ENCODE results near the gene SUPT3H.
"Not testable (repeated sequence)": the region's sequence is repeated elsewhere in the genome, so short reads cannot be mapped to it uniquely, and the experiment has no call there.

The SUPT3H gene

DNA sequence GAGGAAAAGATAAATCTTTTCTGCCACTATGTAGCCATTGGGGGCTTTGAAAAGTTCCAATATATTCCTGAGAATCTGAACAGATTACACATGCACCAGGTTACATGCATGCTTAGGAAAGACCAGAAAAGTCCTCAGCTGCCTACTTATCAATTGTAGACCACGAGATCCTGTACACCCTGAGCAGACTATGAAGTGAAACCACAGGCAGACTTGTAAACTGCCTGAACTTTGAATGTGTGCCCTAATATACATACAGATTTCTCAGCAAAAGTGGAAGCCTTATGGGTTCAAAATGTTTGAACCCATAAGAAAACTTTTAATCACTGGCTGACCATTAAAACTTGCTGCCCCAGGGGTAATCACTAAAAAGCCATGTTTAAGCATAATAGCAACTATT lies 323.1 kb downstream of the SUPT3H start:
- DNase-seq (ENCODE audit: low read depth), result no peak

DNA sequence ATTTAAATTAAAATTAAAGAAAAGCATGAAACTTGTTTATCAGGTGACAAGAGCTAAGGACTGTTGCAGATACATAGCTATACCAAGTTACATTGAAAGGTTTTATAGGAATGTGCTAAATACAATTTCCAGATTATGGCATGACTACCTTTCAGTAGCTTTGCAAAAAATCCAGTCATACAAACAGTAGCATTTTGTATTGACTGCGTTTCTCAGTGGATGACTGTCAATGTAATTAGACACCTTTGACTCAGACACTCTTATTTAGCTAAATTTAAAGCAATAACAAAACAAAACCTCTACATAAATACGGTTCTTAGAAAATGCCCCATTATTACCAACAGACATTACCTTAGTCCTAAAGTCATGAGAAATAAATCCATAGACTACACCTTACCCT lies 325.4 kb downstream of the SUPT3H start:
- no peak for DNase-seq (ENCODE audit: low read depth)

DNA sequence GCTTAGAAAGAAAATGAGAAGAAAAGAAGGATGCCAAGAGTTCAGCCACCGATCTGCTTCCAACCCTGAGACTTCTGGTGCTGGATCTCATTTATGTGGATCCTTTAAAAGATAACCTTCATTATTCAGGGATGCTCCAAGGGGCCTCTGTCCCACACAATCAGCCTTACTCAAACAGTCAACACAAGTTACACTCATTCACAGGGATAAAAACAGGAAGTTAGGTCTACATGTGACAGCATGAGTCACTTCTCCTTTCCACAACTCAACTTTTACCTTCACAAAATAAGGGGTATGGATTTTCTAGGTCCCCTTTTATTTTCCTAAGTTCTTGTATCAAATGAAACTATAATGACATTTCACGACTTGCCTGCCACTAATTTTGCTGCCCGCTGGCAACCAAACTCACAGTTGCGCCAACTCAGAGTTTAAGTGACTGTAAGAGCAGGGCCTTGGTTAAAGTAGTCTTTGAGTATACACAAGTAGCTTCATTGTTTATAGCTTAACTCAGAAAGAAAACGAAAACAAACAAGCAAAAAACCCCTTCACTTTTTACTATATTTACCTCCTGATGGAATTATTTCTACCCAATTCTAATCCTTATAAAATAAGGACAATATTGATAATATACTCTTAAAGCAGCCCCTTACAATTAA lies 328.4 kb downstream of the SUPT3H start:
- DNase-seq (ENCODE audit: low read depth), result no peak

DNA sequence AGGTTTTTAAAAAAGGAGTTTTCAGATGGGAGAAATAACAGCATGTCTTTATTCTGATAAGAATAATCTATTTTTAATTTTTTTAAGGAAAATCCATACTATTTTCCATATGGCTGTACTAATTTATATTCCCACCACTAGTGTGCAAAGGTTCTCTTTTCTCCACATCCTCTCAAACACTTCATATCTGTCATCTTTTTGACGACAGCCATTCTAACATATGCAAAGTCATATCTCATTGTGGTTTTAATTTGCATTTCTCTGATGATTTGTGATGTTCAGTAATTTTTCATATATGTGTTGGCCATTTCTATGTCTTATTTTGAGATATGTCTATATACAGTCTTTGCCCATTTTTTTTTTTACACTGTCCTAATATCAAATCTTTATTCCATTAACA lies 330.2 kb downstream of the SUPT3H start:
- DNase-seq (ENCODE audit: low read depth), result no peak

DNA sequence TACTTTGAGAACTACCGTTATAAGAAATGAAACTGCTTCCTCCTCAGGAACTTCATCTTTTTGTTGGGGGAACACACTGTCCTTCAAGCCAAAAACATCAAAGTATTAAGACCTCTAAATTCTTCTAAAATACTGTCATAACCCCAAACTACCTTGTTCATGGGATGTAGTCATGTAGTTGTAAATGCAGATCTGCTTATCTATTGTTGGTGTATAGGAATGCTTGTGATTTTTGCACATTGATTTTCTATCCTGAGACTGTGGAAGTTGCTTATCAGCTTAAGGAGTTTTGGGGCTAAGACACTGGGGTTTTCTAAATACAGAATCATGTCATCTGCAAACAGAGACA lies 332.5 kb downstream of the SUPT3H start:
- no peak for DNase-seq (ENCODE audit: low read depth)

DNA sequence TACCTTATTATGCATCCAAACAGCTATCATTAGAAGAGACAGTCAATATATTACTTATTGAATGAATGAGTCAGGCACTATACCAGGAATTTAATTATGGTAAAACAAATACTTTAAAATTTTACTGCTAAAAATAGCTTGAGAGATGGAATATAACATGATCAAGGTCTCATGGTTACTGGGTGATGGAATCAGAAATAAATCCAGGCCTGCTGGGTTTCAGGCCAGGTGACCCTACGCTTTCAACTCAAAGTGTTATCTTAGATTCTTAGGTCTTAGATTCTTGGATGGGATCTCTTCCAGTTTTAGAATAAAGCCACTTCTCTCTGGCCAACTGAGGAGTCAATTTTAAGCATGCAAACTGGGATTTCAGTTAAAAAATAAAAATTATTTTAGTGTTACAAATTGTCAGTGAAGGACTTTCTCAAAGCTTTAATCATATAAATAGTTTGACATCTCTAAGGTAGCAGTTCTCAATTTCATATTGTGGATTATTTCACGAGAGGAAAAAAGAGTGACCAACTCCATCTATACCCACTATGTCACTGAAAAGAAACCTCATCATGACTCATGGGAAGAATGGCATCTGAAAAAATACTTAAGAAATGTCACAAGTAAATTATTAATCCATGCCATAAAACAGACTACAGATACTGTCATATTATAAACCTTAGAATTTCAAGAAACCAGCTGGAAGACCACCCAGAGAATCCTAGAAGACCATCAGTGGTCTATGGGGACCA lies 333.1 kb downstream of the SUPT3H start:
- DNase-seq (ENCODE audit: low read depth), result no peak

DNA sequence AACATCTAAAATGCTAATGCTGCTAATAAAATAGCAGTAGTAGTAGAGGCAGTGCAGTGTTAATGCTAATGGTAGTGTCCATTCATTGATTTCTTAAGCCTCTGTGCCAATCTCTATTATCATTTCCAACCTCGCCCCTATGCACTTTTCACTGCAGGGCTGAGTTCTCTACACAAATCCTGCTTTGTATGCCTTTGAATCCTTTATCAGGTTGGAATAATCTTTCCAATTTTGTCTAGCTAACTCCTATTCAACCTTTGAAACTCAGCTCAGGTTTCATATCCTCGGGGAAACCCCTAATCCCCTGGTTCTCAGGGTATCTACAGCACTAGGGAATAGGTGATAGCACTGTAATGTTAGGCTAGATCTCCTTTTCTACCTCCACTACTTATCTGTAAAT lies 333.6 kb downstream of the SUPT3H start:
- no peak for DNase-seq (ENCODE audit: low read depth)

DNA sequence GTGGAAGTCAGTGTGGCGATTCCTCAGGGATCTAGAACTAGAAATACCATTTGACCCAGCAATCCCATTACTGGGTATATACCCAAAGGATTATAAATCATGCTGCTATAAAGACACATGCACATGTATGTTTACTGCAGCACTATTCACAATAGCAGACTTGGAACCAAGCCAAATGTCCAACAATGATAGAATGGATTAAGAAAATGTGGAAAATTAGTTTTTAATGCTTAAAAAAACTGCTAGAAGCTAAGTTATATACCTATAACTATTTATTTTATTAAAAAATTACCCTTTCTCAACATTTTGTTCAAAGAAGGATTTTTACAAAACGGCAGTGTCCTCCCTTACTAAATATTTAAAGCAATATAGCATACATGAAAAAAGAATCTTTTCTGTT lies 335.1 kb downstream of the SUPT3H start:
- not testable (repeated sequence) for DNase-seq (ENCODE audit: low read depth)

DNA sequence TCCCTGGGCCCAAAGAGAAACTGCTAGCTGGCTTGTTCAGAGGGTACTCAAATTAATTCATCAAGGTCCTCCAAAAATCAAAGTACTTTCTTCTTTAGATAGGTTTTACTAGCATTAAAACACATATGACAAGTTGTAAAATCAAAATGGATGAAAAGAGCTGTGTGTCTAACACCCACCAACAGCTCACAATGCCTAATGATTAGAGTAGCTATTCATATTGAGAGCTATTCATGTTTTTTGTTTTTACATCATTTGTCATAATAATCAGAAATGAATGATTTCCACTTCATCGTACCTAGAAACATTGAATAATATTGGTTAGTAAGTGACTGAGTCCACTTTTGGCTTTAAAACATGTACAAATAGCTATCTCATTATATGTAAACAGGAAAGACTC lies 339.5 kb downstream of the SUPT3H start:
- no peak for DNase-seq (ENCODE audit: low read depth)

DNA sequence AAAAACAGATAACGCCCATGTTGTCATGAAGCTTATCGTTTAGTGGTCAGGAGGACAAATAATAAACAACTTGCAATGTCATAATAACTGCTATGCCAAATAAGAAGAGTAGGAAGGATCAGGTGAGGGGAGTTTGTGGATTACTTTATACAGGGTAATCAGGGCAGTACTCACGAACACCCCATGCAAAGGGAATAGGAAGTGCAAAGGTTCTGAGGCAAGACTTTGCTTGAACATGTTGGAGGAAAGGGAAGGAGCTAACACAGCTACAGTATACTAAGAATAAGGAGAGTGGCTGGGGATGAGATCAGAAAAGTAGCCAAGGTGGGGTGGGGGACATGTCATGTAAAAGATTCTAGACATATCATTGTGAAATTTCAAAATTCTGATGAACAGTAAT lies 341.6 kb downstream of the SUPT3H start:
- no peak for DNase-seq (ENCODE audit: low read depth)

DNA sequence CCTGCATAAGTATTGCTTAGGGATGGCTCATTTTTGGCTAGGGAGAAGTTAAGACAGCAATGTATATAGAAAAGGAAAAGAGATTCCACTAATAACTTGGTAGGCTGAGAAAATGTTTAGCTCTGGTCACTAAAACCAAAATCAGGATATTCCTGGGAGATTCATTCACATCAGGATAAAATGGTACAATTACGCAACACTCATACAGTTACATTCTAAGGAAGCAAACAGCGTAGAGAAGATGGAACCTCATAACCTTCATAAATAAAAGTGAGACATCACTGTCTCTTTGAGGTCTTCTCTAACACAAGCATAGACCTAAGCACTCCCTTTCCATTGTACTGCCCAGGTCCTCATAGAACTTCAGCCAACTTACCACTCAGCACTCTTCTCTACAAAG lies 345.3 kb downstream of the SUPT3H start:
- no peak for DNase-seq (ENCODE audit: low read depth)

DNA sequence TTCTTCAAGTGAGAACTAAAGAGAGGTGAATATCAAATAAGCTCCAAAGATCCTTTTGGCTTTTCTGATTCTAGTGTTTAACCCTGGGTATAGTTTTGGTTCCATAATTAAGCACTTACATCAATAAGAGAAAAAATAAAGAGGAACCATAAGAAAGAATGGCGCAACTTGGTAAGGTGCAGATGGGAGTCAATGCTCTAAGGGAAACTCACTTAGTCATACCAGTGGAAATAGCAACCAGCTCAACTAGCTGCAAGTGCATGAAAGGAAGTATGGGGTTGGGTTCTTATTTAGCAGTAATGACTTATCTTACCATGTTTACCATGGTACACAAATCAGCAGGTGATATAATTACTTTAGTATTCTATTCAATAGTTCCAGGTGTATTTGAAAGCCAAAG lies 346.1 kb downstream of the SUPT3H start:
- DNase-seq (ENCODE audit: low read depth), result no peak

DNA sequence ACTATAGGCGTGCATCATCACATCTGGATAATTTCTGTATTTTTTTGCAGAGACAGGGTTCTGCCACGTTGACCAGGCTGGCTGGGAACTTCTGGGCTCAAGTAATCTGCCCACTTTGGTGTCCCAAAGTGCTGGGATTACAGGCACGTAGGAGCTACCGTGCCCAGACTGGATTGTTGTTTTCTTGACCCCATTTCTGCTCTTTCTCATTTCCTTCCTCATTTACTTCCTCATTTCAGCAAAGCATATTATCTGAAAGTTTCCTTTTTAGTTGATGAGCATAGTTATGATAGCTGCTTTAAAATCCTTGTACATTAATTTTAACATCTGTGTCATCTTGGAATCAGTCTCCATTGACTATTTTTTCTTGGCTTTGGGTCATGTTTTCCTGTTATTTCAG lies 350.6 kb downstream of the SUPT3H start:
- no peak for DNase-seq (ENCODE audit: low read depth)

DNA sequence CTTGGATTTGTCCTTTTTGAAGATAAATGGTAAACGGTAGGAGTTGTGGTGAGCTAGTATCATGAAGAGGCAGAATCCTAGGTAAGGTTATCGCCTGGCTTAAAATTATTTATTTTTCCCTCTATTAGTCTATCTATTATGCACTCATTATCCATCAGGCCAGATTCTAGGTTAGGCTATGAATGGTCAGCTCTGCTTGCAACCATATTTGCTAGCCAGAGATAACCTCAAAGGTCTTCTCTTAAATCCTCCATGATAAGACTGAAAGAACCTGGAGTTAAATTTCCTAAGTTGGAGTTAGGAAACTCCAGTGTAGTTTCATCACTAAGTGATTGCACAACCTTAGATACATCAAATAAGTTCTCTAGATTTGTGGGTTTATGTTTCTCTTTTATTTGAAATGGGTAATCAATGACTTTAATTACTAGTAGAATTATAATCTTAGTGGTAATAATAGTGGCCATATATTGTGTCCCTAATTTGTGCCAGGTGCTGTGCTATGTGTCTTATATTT lies 351.7 kb downstream of the SUPT3H start:
- DNase-seq (ENCODE audit: low read depth), result no peak

DNA sequence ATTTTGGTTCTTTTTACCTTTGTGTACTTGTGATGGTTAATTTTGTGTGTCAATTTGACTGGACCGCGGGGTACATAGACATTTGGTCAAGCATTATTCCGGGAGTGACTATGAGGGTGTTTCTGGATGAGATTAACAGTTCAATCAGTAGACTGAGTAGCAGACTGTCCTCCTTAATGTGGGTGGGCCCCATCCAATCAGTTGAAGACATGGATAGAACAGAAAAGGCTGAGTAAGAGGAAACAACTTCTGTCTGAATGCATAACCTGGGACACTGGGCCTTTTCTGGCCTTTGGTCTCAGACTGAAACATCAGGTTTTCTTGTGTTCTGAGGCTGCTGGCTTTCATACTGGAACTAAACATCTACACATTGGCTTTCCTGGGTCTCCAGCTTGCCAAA lies 353.1 kb downstream of the SUPT3H start:
- DNase-seq (ENCODE audit: low read depth), result no peak

DNA sequence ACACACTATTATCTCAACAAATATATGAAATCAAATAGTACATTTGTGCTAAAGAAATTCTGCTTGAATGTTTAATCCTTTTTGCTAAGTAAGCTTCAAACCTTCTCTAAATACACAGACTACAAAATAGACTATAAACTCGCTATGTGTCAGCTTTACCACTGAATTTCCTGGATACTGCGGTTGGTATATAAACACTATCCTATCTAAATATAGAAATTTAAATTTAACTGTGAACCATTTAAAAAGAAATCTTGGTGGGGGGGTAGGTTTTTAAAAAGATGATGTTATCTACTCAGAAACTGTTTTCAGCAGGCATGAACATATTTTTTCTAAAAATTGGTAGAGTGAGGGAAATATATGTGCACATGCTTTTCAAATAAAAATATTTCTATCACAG lies 356.1 kb downstream of the SUPT3H start:
- DNase-seq (ENCODE audit: low read depth), result no peak

DNA sequence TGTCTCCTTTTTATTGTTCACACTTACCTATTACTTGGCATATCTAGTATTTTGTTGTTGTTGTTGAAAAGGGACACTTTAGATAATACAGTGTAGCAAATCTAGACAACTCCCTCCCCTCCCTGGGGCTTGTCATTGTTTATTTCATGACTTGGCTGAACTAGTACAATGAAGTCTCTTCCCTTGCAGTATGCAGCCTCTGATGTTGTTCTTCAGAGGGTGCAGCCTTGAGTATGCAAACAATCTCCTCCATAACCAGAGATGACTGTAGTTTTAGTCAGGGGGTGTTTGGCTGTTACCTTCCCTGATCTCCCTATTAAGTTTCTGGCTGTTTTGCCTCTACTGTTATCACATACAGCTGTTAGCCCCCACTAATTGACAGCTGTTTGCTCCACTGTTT lies 365.0 kb downstream of the SUPT3H start:
- DNase-seq (ENCODE audit: low read depth), result no peak

DNA sequence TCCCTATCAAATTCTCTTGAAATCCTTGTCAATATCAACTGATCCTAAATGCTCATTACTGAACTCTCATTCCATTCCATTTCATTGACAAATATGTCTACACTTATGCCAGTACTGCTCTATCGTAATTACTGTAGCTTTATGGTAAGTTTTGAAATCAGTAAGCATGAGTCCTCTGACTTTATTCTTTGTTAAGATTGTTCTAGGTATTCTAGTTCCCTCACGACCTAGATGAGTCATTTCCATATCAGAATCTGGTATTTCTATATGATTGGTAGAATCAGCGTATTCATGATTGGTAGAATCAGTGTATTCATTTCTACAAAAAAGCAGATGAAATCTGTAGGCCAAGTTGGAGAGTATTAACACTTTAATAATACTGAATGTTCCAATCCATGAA lies 368.2 kb downstream of the SUPT3H start:
- DNase-seq (ENCODE audit: low read depth), result no peak

DNA sequence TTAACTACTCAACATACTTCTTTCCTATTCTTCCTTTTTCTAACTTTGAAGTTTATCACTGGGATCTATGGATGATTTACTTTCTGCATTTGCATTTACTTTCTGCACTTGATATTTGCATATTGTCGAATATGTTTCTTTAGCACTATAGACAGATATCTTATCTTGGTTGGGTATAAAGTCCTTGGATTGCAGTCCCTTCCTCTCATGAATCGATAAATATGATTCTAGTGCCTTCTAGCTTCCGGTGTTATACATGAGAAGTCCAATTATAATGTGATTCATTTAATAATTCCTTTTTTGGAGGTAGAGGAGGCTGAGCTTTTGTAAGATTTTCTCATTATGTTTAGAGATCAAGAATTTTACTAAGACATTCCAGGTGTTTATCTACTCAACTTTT lies 370.8 kb downstream of the SUPT3H start:
- no peak for DNase-seq (ENCODE audit: low read depth)

DNA sequence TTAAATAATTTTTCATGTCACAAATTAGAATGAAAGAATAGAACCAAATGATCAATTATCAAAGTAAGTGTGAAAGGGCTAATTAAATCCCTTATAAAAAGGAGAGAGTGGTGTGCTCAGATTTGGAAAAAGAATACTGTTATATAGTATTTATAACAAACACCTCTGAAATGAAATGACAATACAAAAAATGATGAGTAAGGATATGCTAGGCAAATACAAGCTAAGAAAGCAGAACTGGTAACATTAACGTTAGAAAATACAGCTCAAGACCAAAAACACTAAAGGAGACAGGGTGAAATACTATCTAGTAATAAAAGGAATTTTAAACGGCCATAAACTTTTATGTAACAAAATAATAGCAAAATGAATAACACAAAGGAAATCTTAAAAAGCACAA lies 373.8 kb downstream of the SUPT3H start:
- no peak for DNase-seq (ENCODE audit: low read depth)

DNA sequence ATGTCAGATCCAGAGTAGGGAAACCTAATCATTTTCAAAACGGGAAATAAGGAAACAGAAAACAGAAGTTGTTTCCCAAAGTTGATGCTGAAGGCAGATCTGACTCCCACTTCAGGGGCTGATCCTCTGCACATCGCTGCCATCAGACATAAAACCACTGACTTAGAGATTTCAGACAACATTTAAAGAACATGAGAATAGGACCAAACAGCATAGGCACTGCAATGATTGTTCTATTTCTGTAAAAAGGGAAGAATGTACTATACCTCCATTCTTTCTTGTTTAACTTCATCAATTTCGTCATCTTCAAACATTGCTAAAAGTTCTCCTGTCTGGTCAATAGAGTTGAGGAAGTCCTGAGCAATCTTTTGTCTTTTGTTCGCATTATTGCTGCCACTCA lies 374.3 kb downstream of the SUPT3H start:
- no peak for DNase-seq (ENCODE audit: low read depth)

DNA sequence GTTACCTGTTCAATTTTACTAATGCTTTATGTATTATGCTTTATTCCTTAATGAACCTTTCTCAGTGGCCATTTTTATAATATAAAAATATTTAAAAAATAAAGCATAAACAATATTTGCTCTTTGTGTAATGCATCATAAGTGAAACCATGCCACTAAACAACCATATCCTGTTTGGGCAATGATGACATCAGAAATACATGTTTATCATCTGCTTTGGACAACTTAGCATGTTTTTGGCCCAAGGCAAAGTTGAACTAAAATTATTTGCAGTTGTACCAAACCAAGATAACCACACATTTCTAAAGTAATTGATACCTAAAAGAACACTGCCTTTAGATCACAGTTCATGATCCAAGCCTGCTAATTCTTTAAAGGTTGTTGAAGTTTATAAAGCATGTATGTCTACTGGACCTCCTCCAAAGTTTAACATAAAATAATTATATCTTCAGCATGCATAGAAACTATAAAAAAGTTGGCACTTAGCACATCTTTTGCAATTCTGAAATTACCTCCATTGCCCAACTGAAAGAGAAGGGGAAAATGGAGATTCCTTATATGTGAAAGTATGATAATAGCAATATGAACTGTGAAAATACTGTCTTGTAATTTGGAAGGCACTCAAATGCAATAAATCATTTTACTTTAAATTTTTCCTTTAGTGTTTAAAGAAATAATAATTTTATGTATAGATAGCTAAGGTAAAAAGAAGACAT lies 375.2 kb downstream of the SUPT3H start:
- no peak for DNase-seq (ENCODE audit: low read depth)

DNA sequence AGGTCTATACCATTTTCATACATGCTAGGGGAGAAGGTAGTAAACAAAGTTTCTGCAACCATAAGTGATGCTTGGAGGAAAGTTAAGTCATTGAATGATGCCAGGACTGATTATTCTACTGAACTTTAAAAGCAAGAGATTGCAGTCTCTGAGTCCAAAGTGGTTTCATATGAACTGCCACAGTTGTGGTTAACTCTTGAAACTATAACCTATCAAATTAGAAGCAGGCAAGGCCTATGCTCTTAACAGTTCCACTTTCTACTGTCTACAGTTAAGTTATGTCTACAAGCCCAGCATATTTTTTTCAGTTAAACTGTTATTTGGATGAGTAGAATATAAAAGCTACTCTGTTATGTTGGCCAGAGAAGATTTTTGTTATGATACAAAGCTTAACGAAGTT lies 376.1 kb downstream of the SUPT3H start:
- DNase-seq (ENCODE audit: low read depth), result no peak
